ENCODE data around the gene JOSD2.

JOSD2 gene

GRCh38 chr19:50516964-50517703 lies 6.1 kb upstream of the JOSD2 start:
- Histone ChIP-seq H3K4me3 (ENCODE audit: low read length) (no peak overlapping the region), H3K9ac (ENCODE audit: low read length) (no peak overlapping the region), H3K9me3 (ENCODE audit: control insufficient read depth, low read length) (no peaks in the 10 kb centered on the region), H3K4me1 (ENCODE audit: control insufficient read depth, insufficient read depth, low read length) (no peaks in the 10 kb centered on the region), H3K36me3 (ENCODE audit: control insufficient read depth, insufficient read depth, low read length) (no peaks in the 10 kb centered on the region), H3K27me3 (ENCODE audit: control insufficient read depth, insufficient read depth, low read length) (no peaks in the 10 kb centered on the region)

- H3K4me1 ChIP-seq (ENCODE audit: control insufficient read depth, insufficient read depth, low read length) = no peaks in the 10 kb centered on the region
- no peaks in the 10 kb centered on the region for H3K36me3 ChIP-seq (ENCODE audit: control insufficient read depth, insufficient read depth, low read length)
- no peak overlapping the region for H3K4me3 ChIP-seq (ENCODE audit: low read length)
- H3K9me3 ChIP-seq (ENCODE audit: control insufficient read depth, low read length) = no peaks in the 10 kb centered on the region
- no peak overlapping the region for H3K9ac ChIP-seq (ENCODE audit: low read length)
- H3K27me3 ChIP-seq (ENCODE audit: control insufficient read depth, insufficient read depth, low read length) = no peaks in the 10 kb centered on the region
These were observed 5.5 kb upstream of the JOSD2 start for GRCh38 chr19:50516456-50516855.

GRCh38 chr19:50515168-50515561 lies 4.2 kb upstream of the JOSD2 start:
- Histone ChIP-seq H3K27me3 (ENCODE audit: control insufficient read depth, insufficient read depth, low read length) (no peaks in the 10 kb centered on the region), H3K9ac (ENCODE audit: low read length) (no peak overlapping the region), H3K4me3 (ENCODE audit: low read length) (no peak overlapping the region), H3K36me3 (ENCODE audit: control insufficient read depth, insufficient read depth, low read length) (no peaks in the 10 kb centered on the region), H3K4me1 (ENCODE audit: control insufficient read depth, insufficient read depth, low read length) (peaks cover 6% of the 10 kb centered on the region), H3K9me3 (ENCODE audit: control insufficient read depth, low read length) (no peaks in the 10 kb centered on the region)

- Histone ChIP-seq H3K4me3 (ENCODE audit: low read length) (no peak overlapping the region), H3K36me3 (ENCODE audit: control insufficient read depth, insufficient read depth, low read length) (no peaks in the 10 kb centered on the region), H3K27me3 (ENCODE audit: control insufficient read depth, insufficient read depth, low read length) (no peaks in the 10 kb centered on the region), H3K9ac (ENCODE audit: low read length) (no peak overlapping the region), H3K9me3 (ENCODE audit: control insufficient read depth, low read length) (no peaks in the 10 kb centered on the region), H3K4me1 (ENCODE audit: control insufficient read depth, insufficient read depth, low read length) (peaks cover 8% of the 10 kb centered on the region)
These were observed 3.6 kb upstream of the JOSD2 start for GRCh38 chr19:50514346-50515167.

- H3K4me3 ChIP-seq (ENCODE audit: low read length) = no peak within 1 kb of the TSS
- H3K27me3 ChIP-seq (ENCODE audit: control insufficient read depth, insufficient read depth, low read length) = no peaks in the 10 kb centered on the region
- no peaks in the 10 kb centered on the region for H3K36me3 ChIP-seq (ENCODE audit: control insufficient read depth, insufficient read depth, low read length)
- no peak within 1 kb of the TSS for H3K9ac ChIP-seq (ENCODE audit: low read length)
- peaks cover 8% of the 10 kb centered on the region for H3K4me1 ChIP-seq (ENCODE audit: control insufficient read depth, insufficient read depth, low read length)
- H3K9me3 ChIP-seq (ENCODE audit: control insufficient read depth, low read length) = no peaks in the 10 kb centered on the region
These were observed 2.9 kb upstream of the JOSD2 start, which contains the start of gene ASPDH for GRCh38 chr19:50513746-50514345. TSS of gene ASPDH (minus strand) at chr19:50513913. CDS start at chr19:50513823, 90 bp downstream.

GRCh38 chr19:50512999-50513745 lies 2.2 kb upstream of the JOSD2 start:
- Histone ChIP-seq H3K9ac (ENCODE audit: low read length) (no peak overlapping the region), H3K4me3 (ENCODE audit: low read length) (no peak overlapping the region), H3K27me3 (ENCODE audit: control insufficient read depth, insufficient read depth, low read length) (no peaks in the 10 kb centered on the region), H3K4me1 (ENCODE audit: control insufficient read depth, insufficient read depth, low read length) (peaks cover 8% of the 10 kb centered on the region), H3K36me3 (ENCODE audit: control insufficient read depth, insufficient read depth, low read length) (no peaks in the 10 kb centered on the region), H3K9me3 (ENCODE audit: control insufficient read depth, low read length) (no peaks in the 10 kb centered on the region)

GRCh38 chr19:50512112-50512998 lies 1.4 kb upstream of the JOSD2 start:
- Histone ChIP-seq H3K4me1 (ENCODE audit: control insufficient read depth, insufficient read depth, low read length) (peaks cover 8% of the 10 kb centered on the region), H3K9ac (ENCODE audit: low read length) (no peak overlapping the region), H3K27me3 (ENCODE audit: control insufficient read depth, insufficient read depth, low read length) (no peaks in the 10 kb centered on the region), H3K36me3 (ENCODE audit: control insufficient read depth, insufficient read depth, low read length) (no peaks in the 10 kb centered on the region), H3K9me3 (ENCODE audit: control insufficient read depth, low read length) (no peaks in the 10 kb centered on the region), H3K4me3 (ENCODE audit: low read length) (no peak overlapping the region)

- no peaks in the 10 kb centered on the region for H3K9me3 ChIP-seq (ENCODE audit: control insufficient read depth, low read length)
- H3K9ac ChIP-seq (ENCODE audit: low read length) = peak overlapping the region; percentile 68
- H3K4me1 ChIP-seq (ENCODE audit: control insufficient read depth, insufficient read depth, low read length) = peaks cover 8% of the 10 kb centered on the region
These were observed 307 bp downstream of the JOSD2 start for GRCh38 chr19:50510700-50511068.

GRCh38 chr19:50510121-50510670 lies 795 bp downstream of the JOSD2 start:
- peak overlapping the region; percentile 68 for H3K9ac ChIP-seq (ENCODE audit: low read length)
- H3K36me3 ChIP-seq (ENCODE audit: control insufficient read depth, insufficient read depth, low read length) = no peaks in the 10 kb centered on the region
- H3K4me3 ChIP-seq (ENCODE audit: low read length) = peak overlapping the region; percentile 77
- no peaks in the 10 kb centered on the region for H3K9me3 ChIP-seq (ENCODE audit: control insufficient read depth, low read length)
- H3K27me3 ChIP-seq (ENCODE audit: control insufficient read depth, insufficient read depth, low read length) = no peaks in the 10 kb centered on the region
- peaks cover 8% of the 10 kb centered on the region for H3K4me1 ChIP-seq (ENCODE audit: control insufficient read depth, insufficient read depth, low read length)

More at GRCh38 chr19:50510700-50511068, 307 bp downstream of the JOSD2 start:
- Histone ChIP-seq H3K36me3 (ENCODE audit: control insufficient read depth, insufficient read depth, low read length) (no peaks in the 10 kb centered on the region), H3K27me3 (ENCODE audit: control insufficient read depth, insufficient read depth, low read length) (no peaks in the 10 kb centered on the region), H3K4me3 (ENCODE audit: low read length) (peak overlapping the region; percentile 77)

- Histone ChIP-seq H3K4me3 (ENCODE audit: low read length) (no peak overlapping the region), H3K9me3 (ENCODE audit: control insufficient read depth, low read length) (no peaks in the 10 kb centered on the region), H3K9ac (ENCODE audit: low read length) (peak overlapping the region; percentile 15), H3K4me1 (ENCODE audit: control insufficient read depth, insufficient read depth, low read length) (peaks cover 8% of the 10 kb centered on the region), H3K36me3 (ENCODE audit: control insufficient read depth, insufficient read depth, low read length) (no peaks in the 10 kb centered on the region), H3K27me3 (ENCODE audit: control insufficient read depth, insufficient read depth, low read length) (no peaks in the 10 kb centered on the region)
These were observed 1.6 kb downstream of the JOSD2 start for GRCh38 chr19:50509366-50509765.

GRCh38 chr19:50508843-50509190 lies 2.2 kb downstream of the JOSD2 start:
- no peak overlapping the region for H3K9ac ChIP-seq (ENCODE audit: low read length)
- peaks cover 8% of the 10 kb centered on the region for H3K4me1 ChIP-seq (ENCODE audit: control insufficient read depth, insufficient read depth, low read length)
- no peaks in the 10 kb centered on the region for H3K36me3 ChIP-seq (ENCODE audit: control insufficient read depth, insufficient read depth, low read length)
- H3K4me3 ChIP-seq (ENCODE audit: low read length) = no peak overlapping the region
- H3K27me3 ChIP-seq (ENCODE audit: control insufficient read depth, insufficient read depth, low read length) = no peaks in the 10 kb centered on the region
- H3K9me3 ChIP-seq (ENCODE audit: control insufficient read depth, low read length) = no peaks in the 10 kb centered on the region

All from mucosa of stomach (tissue), 1 donor.